Measurements from ENCODE around the gene OSTM1.
A peak's percentile ranks its signal among the peaks of the same experiment; 100 is the strongest.

The OSTM1 gene, protein sequence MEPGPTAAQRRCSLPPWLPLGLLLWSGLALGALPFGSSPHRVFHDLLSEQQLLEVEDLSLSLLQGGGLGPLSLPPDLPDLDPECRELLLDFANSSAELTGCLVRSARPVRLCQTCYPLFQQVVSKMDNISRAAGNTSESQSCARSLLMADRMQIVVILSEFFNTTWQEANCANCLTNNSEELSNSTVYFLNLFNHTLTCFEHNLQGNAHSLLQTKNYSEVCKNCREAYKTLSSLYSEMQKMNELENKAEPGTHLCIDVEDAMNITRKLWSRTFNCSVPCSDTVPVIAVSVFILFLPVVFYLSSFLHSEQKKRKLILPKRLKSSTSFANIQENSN

DNA sequence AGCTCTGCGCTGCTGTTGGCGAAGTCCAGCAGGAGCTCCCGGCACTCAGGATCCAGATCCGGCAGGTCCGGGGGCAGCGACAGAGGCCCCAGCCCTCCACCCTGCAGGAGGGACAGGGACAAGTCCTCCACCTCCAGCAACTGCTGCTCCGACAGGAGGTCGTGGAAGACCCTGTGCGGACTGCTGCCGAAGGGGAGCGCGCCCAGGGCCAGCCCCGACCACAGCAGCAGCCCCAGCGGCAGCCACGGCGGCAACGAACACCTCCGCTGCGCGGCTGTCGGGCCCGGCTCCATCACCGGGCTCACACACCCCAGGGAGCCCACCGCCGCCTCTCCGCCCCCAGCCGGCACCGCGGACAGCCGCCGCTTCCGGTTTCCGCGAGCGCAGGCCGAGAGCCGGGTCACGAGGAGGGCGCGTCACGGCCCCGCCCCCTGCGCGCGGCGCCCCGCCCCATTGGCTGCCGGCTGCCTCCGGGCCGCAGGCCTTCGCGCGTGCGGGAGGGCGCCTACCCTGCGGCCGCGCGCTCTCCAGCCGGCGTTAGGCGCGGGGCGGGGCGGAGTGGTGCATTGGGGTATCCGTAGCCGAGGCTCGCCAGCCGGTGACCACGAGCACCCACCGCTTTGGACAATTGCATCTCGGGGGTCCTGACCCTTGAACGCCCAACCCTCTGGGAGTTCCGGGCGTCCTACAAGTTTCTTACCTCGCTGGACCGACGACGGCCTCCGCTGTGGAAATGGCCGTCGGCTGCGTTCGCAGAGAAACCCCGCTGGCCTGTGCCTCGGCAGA, at the start of gene OSTM1:
OSTM1 (minus strand) TSS at position 383 of the 786 bp plus-strand sequence; CDS start at position 293, 90 bp downstream.
- DNase-seq (ENCODE audit: low spot score), result peak; percentile 98

- no peak for DNase-seq (ENCODE audit: low spot score)
Measured at GRCh38 chr6:108123946-108124345, 49.4 kb upstream of the OSTM1 start.

DNA sequence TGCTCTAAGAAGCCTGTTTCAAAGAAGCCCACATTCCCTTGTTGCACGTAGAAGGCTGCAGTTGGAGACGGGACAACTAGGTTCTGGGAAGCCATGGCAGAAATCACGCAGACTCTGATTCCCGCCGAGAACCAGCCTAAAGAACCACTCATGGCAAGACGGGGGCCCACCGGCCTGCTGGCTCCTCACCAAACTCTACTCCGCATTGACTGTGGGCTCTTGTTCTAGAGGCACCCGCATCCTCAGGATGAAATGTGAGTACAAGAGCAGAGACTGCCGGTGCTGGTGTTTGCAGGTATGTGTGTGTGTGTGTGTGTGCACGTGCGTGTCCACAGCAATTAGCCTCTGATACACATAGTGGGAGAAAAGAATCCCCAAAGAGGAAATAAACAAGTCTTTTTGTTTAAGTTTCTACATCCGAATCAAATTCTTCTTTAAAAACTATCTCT, 49.0 kb upstream of the OSTM1 start:
- DNase-seq (ENCODE audit: low spot score), result no peak

GRCh38 chr6:108121612-108122011, 47.1 kb upstream of the OSTM1 start:
- DNase-seq (ENCODE audit: low spot score), result no peak

DNA sequence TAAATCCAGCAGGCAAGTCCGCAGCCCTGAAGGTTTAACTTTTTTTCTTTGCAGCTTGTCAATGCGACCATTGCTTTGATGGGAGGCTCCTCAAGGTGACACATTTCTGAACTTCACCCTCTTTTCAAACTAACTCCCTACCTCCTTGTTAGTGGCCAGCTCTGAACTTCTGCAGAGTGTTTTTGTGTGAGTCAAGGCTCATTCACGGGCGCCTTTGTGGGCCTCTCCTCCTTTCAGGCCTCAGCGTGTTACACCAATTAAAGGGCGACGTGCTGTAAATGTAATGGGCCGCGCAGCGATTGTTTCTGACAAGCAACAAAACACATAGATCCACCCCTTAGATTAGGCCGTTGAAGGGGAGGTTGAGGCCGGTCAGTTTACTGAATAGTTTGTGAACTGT, 45.8 kb upstream of the OSTM1 start:
- DNase-seq (ENCODE audit: low spot score), result no peak

GRCh38 chr6:108119769-108120141, 45.2 kb upstream of the OSTM1 start:
- DNase-seq (ENCODE audit: low spot score), result no peak

- DNase-seq (ENCODE audit: low spot score), result no peak
Measured at GRCh38 chr6:108118810-108119768, 44.5 kb upstream of the OSTM1 start.

DNA sequence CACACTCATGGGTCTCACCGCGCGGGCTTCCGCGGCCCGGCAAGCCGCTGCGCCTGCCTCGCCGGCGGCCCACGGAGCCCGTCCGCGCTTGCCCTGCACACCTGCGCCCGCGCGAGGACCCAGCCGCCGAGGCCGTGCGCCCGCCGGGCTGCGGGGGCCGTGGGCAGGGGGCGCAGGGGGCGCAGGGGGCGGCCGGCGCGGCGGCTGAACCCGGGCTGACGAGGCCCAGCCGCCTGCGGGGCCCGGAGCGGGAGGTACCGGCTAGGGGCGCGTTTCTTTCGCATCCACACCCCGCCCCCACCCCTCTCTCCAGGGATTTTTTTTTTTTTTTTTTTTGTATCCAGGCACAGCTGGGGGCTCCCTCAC, 43.8 kb upstream of the OSTM1 start:
- no peak for DNase-seq (ENCODE audit: low spot score)

GRCh38 chr6:108117427-108118358, 43.2 kb upstream of the OSTM1 start:
- DNase-seq (ENCODE audit: low spot score), result no peak

DNA sequence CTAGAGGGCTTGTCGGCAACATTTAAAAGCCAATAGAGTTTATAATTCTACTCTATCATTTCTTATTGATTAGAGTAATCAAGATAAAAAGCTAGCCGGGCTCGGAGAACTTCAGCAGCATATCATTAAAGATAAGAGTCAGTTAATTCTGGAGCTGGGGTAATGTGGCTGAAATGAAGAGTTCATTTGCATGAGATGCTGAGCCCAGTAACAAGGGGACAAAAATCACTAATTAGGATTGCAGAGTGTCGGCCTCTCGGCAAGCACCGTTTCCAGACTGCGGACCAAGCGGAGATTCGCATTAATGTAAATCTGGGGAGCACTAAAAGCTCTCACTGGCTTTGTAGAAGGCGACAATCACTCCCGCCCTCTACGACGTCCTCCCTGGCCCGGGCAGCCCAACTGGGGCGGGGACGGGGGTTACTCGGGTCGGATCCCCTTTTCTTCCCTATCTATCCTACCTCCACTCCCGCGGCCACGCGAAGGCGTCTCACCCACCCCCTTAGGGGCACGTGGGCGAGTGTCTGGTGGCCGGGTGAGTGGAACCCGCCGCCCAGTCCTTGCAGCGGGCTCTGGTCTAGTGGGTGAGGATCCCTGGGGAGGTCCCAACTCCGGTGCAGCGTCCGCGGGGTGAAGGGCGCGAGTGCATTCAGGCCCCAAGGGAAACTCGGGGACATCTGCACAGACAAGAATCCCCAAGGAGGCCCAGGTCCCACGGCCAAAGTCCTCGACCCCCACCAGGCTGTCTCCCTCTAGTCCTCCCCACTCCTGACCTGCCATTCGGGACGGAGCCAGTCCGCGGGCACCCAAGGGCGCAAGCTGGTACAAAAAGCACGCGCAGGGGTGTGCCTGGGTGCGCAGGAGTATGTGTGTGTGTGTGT, 42.2 kb upstream of the OSTM1 start:
- DNase-seq (ENCODE audit: low spot score), result no peak

GRCh38 chr6:108115598-108116058, 41.1 kb upstream of the OSTM1 start:
- peak; percentile 26 for DNase-seq (ENCODE audit: low spot score)

DNA sequence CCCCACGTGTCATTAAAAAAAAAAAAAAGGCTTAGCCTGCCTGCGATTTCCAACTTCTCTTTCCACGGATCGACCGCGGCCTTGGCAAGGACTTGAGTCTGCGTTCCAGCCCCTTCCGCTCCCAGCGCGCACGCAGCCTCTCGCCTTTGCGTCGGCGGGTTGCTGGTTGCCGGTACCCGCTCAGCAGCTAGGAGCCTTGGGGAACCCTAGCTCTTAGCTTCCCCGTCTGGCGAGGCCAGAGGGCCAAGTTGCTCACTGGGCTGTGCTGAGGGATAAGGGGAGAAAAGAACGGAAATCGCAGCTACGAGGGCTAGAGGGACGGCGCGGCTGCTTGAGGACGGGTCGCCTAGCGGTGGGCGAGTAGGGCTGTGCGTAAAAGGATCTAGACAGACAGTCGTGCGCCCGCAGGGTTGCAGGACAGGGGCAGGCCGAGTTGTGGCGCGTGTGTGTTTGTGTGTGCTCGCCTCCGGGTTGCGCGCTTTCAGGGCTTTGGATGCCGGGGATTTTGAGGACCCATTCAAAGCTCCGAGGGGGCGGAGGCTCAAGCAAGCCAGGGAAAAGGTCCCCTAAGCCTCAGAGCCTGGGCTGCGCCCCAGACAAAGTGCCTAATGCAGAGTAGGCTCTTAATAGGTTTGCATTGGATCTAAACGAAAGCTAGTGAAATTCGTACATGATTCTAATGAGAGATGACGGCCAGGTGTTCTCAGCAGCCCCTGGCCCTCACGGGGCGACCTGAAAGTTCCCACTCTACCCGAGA, 40.5 kb upstream of the OSTM1 start:
- DNase-seq (ENCODE audit: low spot score), result peak; percentile 55

- DNase-seq (ENCODE audit: low spot score), result peak; percentile 81
Measured at GRCh38 chr6:108113557-108114519, 39.3 kb upstream of the OSTM1 start.

GRCh38 chr6:108108374-108108773, 33.8 kb upstream of the OSTM1 start:
- DNase-seq (ENCODE audit: low spot score), result no peak

DNA sequence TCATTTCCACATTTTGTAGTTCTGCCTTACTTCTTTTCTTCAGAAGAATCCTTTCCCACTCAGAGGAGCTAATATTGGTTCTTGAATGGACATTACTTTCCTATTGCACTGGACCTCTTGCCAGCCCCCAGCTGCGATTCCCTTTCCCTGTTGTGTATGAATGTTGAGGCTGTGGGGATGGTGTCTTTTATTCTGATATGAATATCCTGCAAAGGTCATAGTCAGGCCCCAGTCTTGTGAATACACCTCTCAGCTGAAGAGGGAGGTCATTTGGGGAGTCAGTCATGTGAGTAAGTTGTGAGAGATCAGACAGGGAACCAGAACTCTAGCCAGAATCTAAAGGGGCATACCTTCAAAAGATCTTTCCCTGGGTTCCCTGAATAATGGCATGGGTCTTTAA, 32.6 kb upstream of the OSTM1 start:
- DNase-seq (ENCODE audit: low spot score), result no peak

- DNase-seq (ENCODE audit: low spot score), result no peak
Measured at GRCh38 chr6:108106694-108107093, 32.2 kb upstream of the OSTM1 start.

DNA sequence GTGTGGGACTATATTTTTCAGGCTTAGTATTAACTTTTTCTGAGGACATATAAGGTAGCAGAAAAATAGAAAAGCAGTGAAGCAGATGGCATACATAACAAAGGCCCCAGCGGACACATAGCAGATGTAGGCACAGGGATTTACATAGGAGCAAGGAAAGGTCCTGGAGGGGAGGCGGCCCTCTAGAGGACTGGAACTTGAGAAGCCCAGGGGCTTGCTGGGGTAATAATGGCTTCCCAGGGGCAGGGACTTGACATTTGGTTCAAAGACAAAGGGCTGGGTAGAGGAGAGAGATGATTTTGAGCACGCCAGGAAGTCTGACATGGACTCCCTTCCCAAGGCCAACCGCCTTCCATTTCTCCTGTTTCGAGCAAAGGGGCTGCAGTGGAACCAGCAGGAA, 31.7 kb upstream of the OSTM1 start:
- DNase-seq (ENCODE audit: low spot score), result no peak

- DNase-seq (ENCODE audit: low spot score), result no peak
Measured at GRCh38 chr6:108105571-108105970, 31.0 kb upstream of the OSTM1 start.
